Measurements from ENCODE around the gene SLC52A3. TPM values are rescaled to one million over a fixed set of nuclear protein-coding genes. Genes with fewer than 3 reads are reported as not detected.
"Not testable (repeated sequence)": the region's sequence is repeated elsewhere in the genome, so short reads cannot be mapped to it uniquely, and the experiment has no call there.

The SLC52A3 gene
- total RNA-seq, 1 donor, result not detected

- H3K27me3 ChIP-seq (ENCODE audit: insufficient read depth, low read length), result peaks cover 30% of the 10 kb centered on the region
- peaks cover 3% of the 10 kb centered on the region for H3K4me1 ChIP-seq (ENCODE audit: insufficient read depth, low read length)
- H3K9me3 ChIP-seq (ENCODE audit: low read depth, low read length), result no peaks in the 10 kb centered on the region
- no peak overlapping the region for H3K4me3 ChIP-seq (ENCODE audit: low read length)
Measured at GRCh38 chr20:725491-725890, 42.8 kb downstream of the SLC52A3 start.

- H3K4me1 ChIP-seq (ENCODE audit: insufficient read depth, low read length); H3K9me3 ChIP-seq (ENCODE audit: low read depth, low read length); H3K4me3 ChIP-seq (ENCODE audit: low read length): not testable (repeated sequence)
- H3K27me3 ChIP-seq (ENCODE audit: insufficient read depth, low read length), result peaks cover 30% of the 10 kb centered on the region
Measured at GRCh38 chr20:724797-725196, 43.5 kb downstream of the SLC52A3 start.

GRCh38 chr20:723756-724155 lies 44.5 kb downstream of the SLC52A3 start:
- H3K9me3 ChIP-seq (ENCODE audit: low read depth, low read length), result no peaks in the 10 kb centered on the region
- peaks cover 20% of the 10 kb centered on the region for H3K27me3 ChIP-seq (ENCODE audit: insufficient read depth, low read length)
- H3K4me3 ChIP-seq (ENCODE audit: low read length), result no peak overlapping the region
- peaks cover 3% of the 10 kb centered on the region for H3K4me1 ChIP-seq (ENCODE audit: insufficient read depth, low read length)

- no peak overlapping the region for H3K4me3 ChIP-seq (ENCODE audit: low read length)
- no peaks in the 10 kb centered on the region for H3K9me3 ChIP-seq (ENCODE audit: low read depth, low read length)
- peaks cover 2% of the 10 kb centered on the region for H3K4me1 ChIP-seq (ENCODE audit: insufficient read depth, low read length)
- peaks cover 14% of the 10 kb centered on the region for H3K27me3 ChIP-seq (ENCODE audit: insufficient read depth, low read length)
Measured at GRCh38 chr20:722822-723644, 45.3 kb downstream of the SLC52A3 start.

GRCh38 chr20:721876-722275 lies 46.4 kb downstream of the SLC52A3 start:
- Histone ChIP-seq H3K27me3 (ENCODE audit: insufficient read depth, low read length) (peaks cover 10% of the 10 kb centered on the region), H3K4me1 (ENCODE audit: insufficient read depth, low read length) (no peaks in the 10 kb centered on the region), H3K4me3 (ENCODE audit: low read length) (no peak overlapping the region), H3K9me3 (ENCODE audit: low read depth, low read length) (no peaks in the 10 kb centered on the region)

- H3K9me3 ChIP-seq (ENCODE audit: low read depth, low read length), result no peaks in the 10 kb centered on the region
- H3K4me1 ChIP-seq (ENCODE audit: insufficient read depth, low read length), result no peaks in the 10 kb centered on the region
- H3K4me3 ChIP-seq (ENCODE audit: low read length), result no peak overlapping the region
- no peaks in the 10 kb centered on the region for H3K27me3 ChIP-seq (ENCODE audit: insufficient read depth, low read length)
Measured at GRCh38 chr20:719816-720215, 48.5 kb downstream of the SLC52A3 start.

GRCh38 chr20:719068-719467 lies 49.2 kb downstream of the SLC52A3 start:
- Histone ChIP-seq H3K27me3 (ENCODE audit: insufficient read depth, low read length) (no peaks in the 10 kb centered on the region), H3K9me3 (ENCODE audit: low read depth, low read length) (no peaks in the 10 kb centered on the region), H3K4me1 (ENCODE audit: insufficient read depth, low read length) (no peaks in the 10 kb centered on the region), H3K4me3 (ENCODE audit: low read length) (no peak overlapping the region)

GRCh38 chr20:717832-718231 lies 50.5 kb downstream of the SLC52A3 start:
- Histone ChIP-seq H3K9me3 (ENCODE audit: low read depth, low read length) (no peaks in the 10 kb centered on the region), H3K27me3 (ENCODE audit: insufficient read depth, low read length) (no peaks in the 10 kb centered on the region), H3K4me3 (ENCODE audit: low read length) (no peak overlapping the region), H3K4me1 (ENCODE audit: insufficient read depth, low read length) (no peaks in the 10 kb centered on the region)

- H3K4me3 ChIP-seq (ENCODE audit: low read length), result no peak overlapping the region
- H3K9me3 ChIP-seq (ENCODE audit: low read depth, low read length), result no peaks in the 10 kb centered on the region
- H3K4me1 ChIP-seq (ENCODE audit: insufficient read depth, low read length), result no peaks in the 10 kb centered on the region
- H3K27me3 ChIP-seq (ENCODE audit: insufficient read depth, low read length), result no peaks in the 10 kb centered on the region
Measured at GRCh38 chr20:717271-717670, 51.0 kb downstream of the SLC52A3 start.

- no peak overlapping the region for H3K4me3 ChIP-seq (ENCODE audit: low read length)
- H3K27me3 ChIP-seq (ENCODE audit: insufficient read depth, low read length), result peaks cover 16% of the 10 kb centered on the region
- H3K4me1 ChIP-seq (ENCODE audit: insufficient read depth, low read length), result no peaks in the 10 kb centered on the region
- H3K9me3 ChIP-seq (ENCODE audit: low read depth, low read length), result no peaks in the 10 kb centered on the region
Measured at GRCh38 chr20:714453-714852, 53.8 kb downstream of the SLC52A3 start.

GRCh38 chr20:711576-711975 lies 56.7 kb downstream of the SLC52A3 start:
- no peak overlapping the region for H3K4me3 ChIP-seq (ENCODE audit: low read length)
- no peaks in the 10 kb centered on the region for H3K9me3 ChIP-seq (ENCODE audit: low read depth, low read length)
- H3K27me3 ChIP-seq (ENCODE audit: insufficient read depth, low read length), result peaks cover 23% of the 10 kb centered on the region
- H3K4me1 ChIP-seq (ENCODE audit: insufficient read depth, low read length), result no peaks in the 10 kb centered on the region

- Histone ChIP-seq H3K4me3 (ENCODE audit: low read length) (no peak overlapping the region), H3K4me1 (ENCODE audit: insufficient read depth, low read length) (no peaks in the 10 kb centered on the region), H3K9me3 (ENCODE audit: low read depth, low read length) (no peaks in the 10 kb centered on the region), H3K27me3 (ENCODE audit: insufficient read depth, low read length) (peaks cover 23% of the 10 kb centered on the region)
Measured at GRCh38 chr20:710780-711450, 57.4 kb downstream of the SLC52A3 start.

Other genes starting within 250 kb of the SLC52A3 start
- 54.7 TPM for gene CSNK2A1, start 224.7 kb downstream of the SLC52A3 start, total RNA-seq
- gene TCF15, start 158.2 kb downstream of the SLC52A3 start, total RNA-seq, result not detected
- gene SRXN1, start 115.3 kb downstream of the SLC52A3 start, total RNA-seq, result 35.2 TPM
- not detected for gene SCRT2, start 92.7 kb downstream of the SLC52A3 start, total RNA-seq
- 10.6 TPM for gene FAM110A, start 65.2 kb upstream of the SLC52A3 start, total RNA-seq
- gene ANGPT4, start 147.8 kb upstream of the SLC52A3 start, total RNA-seq, result not detected
- gene RSPO4, start 233.8 kb upstream of the SLC52A3 start, total RNA-seq, result not detected